Mucosa of descending colon (tissue), 3 donors: ENCODE data around the gene BBS1. TPM values are rescaled to one million over a fixed set of nuclear protein-coding genes. Genes with fewer than 3 reads are reported as not detected.
"Not testable (repeated sequence)": the region's sequence is repeated elsewhere in the genome, so short reads cannot be mapped to it uniquely, and the experiment has no call there.

Source experiments
- ATAC-seq: fragments of 200-7000 bp; cut with Tn5 transposase; one replicate; pipeline ENCODE4 v1.9.1; 2020; ENCODE audit warnings: mild to moderate bottlenecking, moderate library complexity
- DNase-seq, 3 donors: peaks; one replicate each; pipeline ENCODE4 v3.0.0-alpha.2; 2020
- H3K36me3 ChIP-seq: fragments of 200-600 bp; one replicate; pipeline ENCODE4 v1.8.0; 2021; ENCODE audit warnings: low read depth, mild to moderate bottlenecking
- H3K4me1 ChIP-seq: fragments of 200-600 bp; one replicate; pipeline ENCODE4 v1.8.0; 2021; ENCODE audit warnings: low read depth, mild to moderate bottlenecking
- H3K4me3 ChIP-seq: fragments of 200-600 bp; one replicate; pipeline ENCODE4 v1.8.0; 2021; ENCODE audit warnings: mild to moderate bottlenecking
- H3K9me3 ChIP-seq: fragments of 200-600 bp; one replicate; pipeline ENCODE4 v1.8.0; 2021; ENCODE audit warnings: mild to moderate bottlenecking
- intact Hi-C, 2 donors: fragments of 100-400 bp; cut with DNase I in 1 of 2; cut with micrococcal nuclease in 1 of 2; formaldehyde crosslinking; loops; one replicate each; pipeline versions ENCODE4 v1.11.0 to v1.11.1; 2022; cut with DNase I, micrococcal nuclease
- total RNA-seq, 3 donors: library from RNA; stranded (reverse); fragmentation: NEBNext Ultra II Directional in 2 of 3; extraction: Animal tissue kit (Norgen Biotek cat#: 25700) in 2 of 3; gene quantifications; one replicate each; pipeline versions ENCODE4 v1.2.1 to v1.2.4, GENCODE V29; 2021 to 2023
- TF ChIP-seq, protein P1 (sequence below): fragments of 200-600 bp; IDR thresholded peaks from one replicate; pipeline ENCODE4 v1.8.0; 2022; ENCODE audit warnings: antibody characterized with exemption, mild to moderate bottlenecking
- donor health status: DM: no; HTN: no; CAD: no; lungs with moderate emphysema.
- donor health status: DM: no; HTN: no; CAD: no.
- donor health status: DM: no; HTN: yes; CAD: no.

BBS1 gene
- total RNA-seq, 3 donors from 2014 or later: 27.7 to 49.3 (median 35.4) TPM

DNA sequence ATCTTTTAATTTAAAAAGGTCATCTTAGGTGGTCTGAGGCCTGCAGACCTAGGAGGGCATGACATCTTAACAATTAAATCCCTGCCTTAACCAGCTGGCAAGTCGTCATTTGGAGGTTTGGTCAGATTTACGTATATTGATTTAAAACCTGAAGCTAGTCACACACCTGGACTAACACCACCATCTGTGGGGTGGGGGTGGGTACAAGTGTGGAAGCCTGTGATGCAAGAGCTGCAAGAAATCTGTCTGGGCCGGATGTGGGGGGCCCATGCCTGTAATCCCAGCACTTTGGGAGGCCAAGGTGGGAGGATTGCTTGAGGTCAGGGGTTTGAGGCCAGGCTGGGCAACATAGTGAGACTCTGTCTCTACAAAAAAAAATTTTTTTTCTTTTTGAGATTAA is 70.8 kb downstream of the BBS1 start:
- intact Hi-C loops: no loop called here
- ATAC-seq (no peak), DNase-seq (no peak)
- Histone ChIP-seq H3K36me3 (no peaks in the 10 kb centered on the region), H3K4me1 (no peaks in the 10 kb centered on the region), H3K4me3 (no peak overlapping the region), H3K9me3 (peaks cover 11% of the 10 kb centered on the region)
- TF ChIP-seq, protein P1, sequence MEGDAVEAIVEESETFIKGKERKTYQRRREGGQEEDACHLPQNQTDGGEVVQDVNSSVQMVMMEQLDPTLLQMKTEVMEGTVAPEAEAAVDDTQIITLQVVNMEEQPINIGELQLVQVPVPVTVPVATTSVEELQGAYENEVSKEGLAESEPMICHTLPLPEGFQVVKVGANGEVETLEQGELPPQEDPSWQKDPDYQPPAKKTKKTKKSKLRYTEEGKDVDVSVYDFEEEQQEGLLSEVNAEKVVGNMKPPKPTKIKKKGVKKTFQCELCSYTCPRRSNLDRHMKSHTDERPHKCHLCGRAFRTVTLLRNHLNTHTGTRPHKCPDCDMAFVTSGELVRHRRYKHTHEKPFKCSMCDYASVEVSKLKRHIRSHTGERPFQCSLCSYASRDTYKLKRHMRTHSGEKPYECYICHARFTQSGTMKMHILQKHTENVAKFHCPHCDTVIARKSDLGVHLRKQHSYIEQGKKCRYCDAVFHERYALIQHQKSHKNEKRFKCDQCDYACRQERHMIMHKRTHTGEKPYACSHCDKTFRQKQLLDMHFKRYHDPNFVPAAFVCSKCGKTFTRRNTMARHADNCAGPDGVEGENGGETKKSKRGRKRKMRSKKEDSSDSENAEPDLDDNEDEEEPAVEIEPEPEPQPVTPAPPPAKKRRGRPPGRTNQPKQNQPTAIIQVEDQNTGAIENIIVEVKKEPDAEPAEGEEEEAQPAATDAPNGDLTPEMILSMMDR: no peak

DNA sequence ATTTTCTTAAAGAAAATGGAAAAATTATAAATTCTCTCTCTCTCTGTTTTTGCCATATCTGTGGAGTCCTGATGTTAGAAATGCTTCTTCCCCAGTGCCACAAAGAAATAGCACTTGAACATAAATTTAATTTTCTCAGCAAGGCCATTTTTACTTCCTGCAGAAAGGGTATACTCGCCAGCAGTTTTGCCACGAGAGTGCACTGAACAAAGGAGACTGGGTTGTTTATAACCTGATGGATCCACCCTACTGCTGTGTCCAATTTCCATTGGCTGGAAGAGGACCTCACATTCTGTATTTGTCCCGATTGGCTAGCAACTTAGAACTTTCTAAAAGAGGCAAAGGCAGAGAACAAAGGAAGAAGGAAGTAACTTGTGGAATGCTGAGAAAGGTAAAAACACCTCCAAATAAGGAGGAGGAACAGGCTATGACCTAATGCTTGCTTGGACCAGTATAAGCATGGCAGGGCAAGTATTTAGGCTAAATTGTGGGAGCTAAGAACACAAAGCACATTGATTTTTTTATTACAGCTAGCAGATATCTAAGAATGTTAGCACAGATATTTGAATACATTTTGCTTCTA is 72.2 kb downstream of the BBS1 start:
- DNase-seq, H3K4me3 ChIP-seq, H3K4me1 ChIP-seq, H3K36me3 ChIP-seq, ATAC-seq, intact Hi-C loops: not testable (repeated sequence)
- H3K9me3 ChIP-seq: peaks cover 11% of the 10 kb centered on the region

Other genes with a start within 250 kb of the BBS1 start
- 100 to 1,000 TPM; 154 to 210 (median 191) TPM for gene RAB1B, start 242.0 kb upstream of the BBS1 start, total RNA-seq
- gene CNIH2, start 232.5 kb upstream of the BBS1 start, total RNA-seq: 1 to 10 TPM; 1.0 to 1.9 (median 1.3) TPM
- gene YIF1A, start 221.5 kb upstream of the BBS1 start, total RNA-seq: 10 to 100 TPM; 66.1 to 93.5 (median 77.9) TPM
- gene TMEM151A, start 218.7 kb upstream of the BBS1 start, total RNA-seq: under 1 TPM; 0.17 to 0.38 (median 0.27) TPM
- 10 to 100 TPM in 2 of 3 donors, 1 to 10 TPM in 1; 4.5 to 37.7 (median 28.5) TPM for gene CD248, start 193.6 kb upstream of the BBS1 start, total RNA-seq
- 10 to 100 TPM in 1 of 3 donors, 1 to 10 TPM in 2; 5.2 to 12.7 (median 9.5) TPM for gene RIN1, start 174.2 kb upstream of the BBS1 start, total RNA-seq
- 10 to 100 TPM; 35.9 to 47.6 (median 39.3) TPM for gene BRMS1, start 165.5 kb upstream of the BBS1 start, total RNA-seq
- 10 to 100 TPM; 13.4 to 34.6 (median 13.4) TPM for gene B4GAT1, start 163.0 kb upstream of the BBS1 start, total RNA-seq
- gene SLC29A2, start 138.9 kb upstream of the BBS1 start, total RNA-seq: 10 to 100 TPM; 10.3 to 22.6 (median 14.9) TPM
- 1 to 10 TPM in 1 of 3 donors, not detected in 2; 5.6 TPM for gene NPAS4, start 89.6 kb upstream of the BBS1 start, total RNA-seq
- 10 to 100 TPM; 43.7 to 64.9 (median 46.6) TPM for gene MRPL11, start 71.8 kb upstream of the BBS1 start, total RNA-seq
- gene PELI3, start 43.7 kb upstream of the BBS1 start, total RNA-seq: 10 to 100 TPM in 1 of 3 donors, 1 to 10 TPM in 2; 2.8 to 25.5 (median 3.6) TPM
- gene DPP3, start 30.2 kb upstream of the BBS1 start, total RNA-seq: 10 to 100 TPM; 37.9 to 92.2 (median 75.5) TPM
- gene ZDHHC24, start 35.4 kb downstream of the BBS1 start, total RNA-seq: 10 to 100 TPM in 2 of 3 donors, 1 to 10 TPM in 1; 9.1 to 11.8 (median 10.4) TPM
- under 1 TPM in 1 of 3 donors, not detected in 2; 0.09 TPM for gene ACTN3, start 36.3 kb downstream of the BBS1 start, total RNA-seq
- gene CTSF, start 58.0 kb downstream of the BBS1 start, total RNA-seq: 10 to 100 TPM in 1 of 3 donors, 1 to 10 TPM in 2; 5.8 to 84.3 (median 8.3) TPM
- gene CCDC87, start 82.4 kb downstream of the BBS1 start, total RNA-seq: under 1 TPM; 0.32 to 0.63 (median 0.58) TPM
- gene CCS, start 82.5 kb downstream of the BBS1 start, total RNA-seq: 10 to 100 TPM; 34.9 to 50.7 (median 42.2) TPM
- gene RBM14, start 106.0 kb downstream of the BBS1 start, total RNA-seq: 10 to 100 TPM; 63.8 to 87.0 (median 72.6) TPM
- gene RBM4, start 128.1 kb downstream of the BBS1 start, total RNA-seq: 100 to 1,000 TPM; 101 to 125 (median 104) TPM
- 10 to 100 TPM; 16.7 to 22.7 (median 16.7) TPM for gene RBM4B, start 167.3 kb downstream of the BBS1 start, total RNA-seq
- gene SPTBN2, start 218.6 kb downstream of the BBS1 start, total RNA-seq: 10 to 100 TPM in 1 of 3 donors, 1 to 10 TPM in 2; 3.7 to 10.0 (median 6.3) TPM